IMR-90 (cell line): ENCODE data around the gene SSR3.

Experiments
- CTCF ChIP-seq: conservative IDR thresholded peaks from 2 replicates; pipeline ENCODE4 v1.5.1; 2012; ENCODE audit warnings: mild to moderate bottlenecking, low read depth, low read length, improper control_type of control experiment
- FOS ChIP-seq: fragments of 150-350 bp; IDR thresholded peaks from 2 replicates; pipeline ENCODE4 v1.6.1; 2016; ENCODE audit warnings: low read depth, low read length
- NFE2L2 ChIP-seq: fragments of 150-350 bp; IDR thresholded peaks from 2 replicates; pipeline ENCODE4 v1.6.1; 2016; ENCODE audit warnings: low read depth, mild to moderate bottlenecking, low read length

GRCh38 chr3:156535798-156536197 is 19.1 kb downstream of the SSR3 start:
- TF ChIP-seq CTCF (no peak), NFE2L2 (no peak), FOS (no peak)
